ENCODE data around the gene IL4I1.

GRCh38 chr19:49877020-49877878 lies 19.4 kb downstream of the IL4I1 start, which contains the start of the genes AKT1S1 and TBC1D17:
- TF ChIP-seq POLR2A (IDR thresholded peaks at IDR 0.05), result peak; percentile 88 to 91
- TF ChIP-seq, protein P1, sequence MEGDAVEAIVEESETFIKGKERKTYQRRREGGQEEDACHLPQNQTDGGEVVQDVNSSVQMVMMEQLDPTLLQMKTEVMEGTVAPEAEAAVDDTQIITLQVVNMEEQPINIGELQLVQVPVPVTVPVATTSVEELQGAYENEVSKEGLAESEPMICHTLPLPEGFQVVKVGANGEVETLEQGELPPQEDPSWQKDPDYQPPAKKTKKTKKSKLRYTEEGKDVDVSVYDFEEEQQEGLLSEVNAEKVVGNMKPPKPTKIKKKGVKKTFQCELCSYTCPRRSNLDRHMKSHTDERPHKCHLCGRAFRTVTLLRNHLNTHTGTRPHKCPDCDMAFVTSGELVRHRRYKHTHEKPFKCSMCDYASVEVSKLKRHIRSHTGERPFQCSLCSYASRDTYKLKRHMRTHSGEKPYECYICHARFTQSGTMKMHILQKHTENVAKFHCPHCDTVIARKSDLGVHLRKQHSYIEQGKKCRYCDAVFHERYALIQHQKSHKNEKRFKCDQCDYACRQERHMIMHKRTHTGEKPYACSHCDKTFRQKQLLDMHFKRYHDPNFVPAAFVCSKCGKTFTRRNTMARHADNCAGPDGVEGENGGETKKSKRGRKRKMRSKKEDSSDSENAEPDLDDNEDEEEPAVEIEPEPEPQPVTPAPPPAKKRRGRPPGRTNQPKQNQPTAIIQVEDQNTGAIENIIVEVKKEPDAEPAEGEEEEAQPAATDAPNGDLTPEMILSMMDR (IDR thresholded peaks at IDR 0.05), result no peak

Data from adrenal gland (tissue), 5 donors.